SK-N-SH treated with all-trans-retinoic acid at 6 μM for 48 hours (cell line): Measurements from ENCODE around the gene COL25A1.

Experiments used
- ATAC-seq: fragments of 200-7000 bp; cut with Tn5 transposase; 3 replicates; pipeline ENCODE4 v1.9.1; 2020; ENCODE audit warnings: mild to moderate bottlenecking, moderate library complexity
- ARNTL ChIP-seq: fragments of 450-650 bp; formaldehyde crosslinking; IDR thresholded peaks from 2 replicates; pipeline ENCODE4 v1.5.0; 2020; ENCODE audit warnings: low read depth, mild to moderate bottlenecking, moderate library complexity, borderline replicate concordance
- BACH2 ChIP-seq: fragments of 250-450 bp; sonication (Bioruptor Pico); IDR thresholded peaks from 2 replicates; pipeline ENCODE4 v1.9.0; 2021; ENCODE audit warnings: mild to moderate bottlenecking, borderline replicate concordance
- CSDC2 ChIP-seq: fragments of 250-450 bp; sonication (Bioruptor Pico); IDR thresholded peaks from 2 replicates; pipeline ENCODE4 v1.5.0; 2020; ENCODE audit warnings: mild to moderate bottlenecking, moderate library complexity
- ESRRG ChIP-seq: fragments of 250-450 bp; sonication (Bioruptor Pico); IDR thresholded peaks from 2 replicates; pipeline ENCODE4 v1.6.1; 2021; ENCODE audit warnings: mild to moderate bottlenecking
- GLIS3 ChIP-seq: fragments of 250-450 bp; sonication (Bioruptor Pico); IDR thresholded peaks from 2 replicates; pipeline ENCODE4 v1.5.0; 2020; ENCODE audit warnings: mild to moderate bottlenecking, moderate library complexity
- ISL1 ChIP-seq: fragments of 250-450 bp; sonication (Bioruptor Pico); IDR thresholded peaks from 2 replicates; pipeline ENCODE4 v2.1.2; 2022; ENCODE audit warnings: mild to moderate bottlenecking, moderate library complexity
- OSR1 ChIP-seq: fragments of 250-450 bp; sonication (Bioruptor Pico); IDR thresholded peaks from 2 replicates; pipeline ENCODE4 v1.8.0; 2022; ENCODE audit warnings: moderate library complexity, mild to moderate bottlenecking, inconsistent platforms
- PATZ1 ChIP-seq: fragments of 250-450 bp; sonication (Bioruptor Pico); IDR thresholded peaks from 2 replicates; pipeline ENCODE4 v1.8.0; 2020; ENCODE audit warnings: mild to moderate bottlenecking, moderate library complexity, borderline replicate concordance
- POU6F1 ChIP-seq: fragments of 250-450 bp; sonication (Bioruptor Pico); IDR thresholded peaks from 2 replicates; pipeline ENCODE4 v1.8.0; 2021; ENCODE audit warnings: low read depth, mild to moderate bottlenecking, moderate library complexity, borderline replicate concordance
- PPARA ChIP-seq: fragments of 250-450 bp; sonication (Bioruptor Pico); IDR thresholded peaks from 2 replicates; pipeline ENCODE4 v1.5.0; 2020; ENCODE audit warnings: mild to moderate bottlenecking, borderline replicate concordance
- RARB ChIP-seq: fragments of 250-450 bp; sonication (Bioruptor Pico); IDR thresholded peaks from 2 replicates; pipeline ENCODE4 v1.8.0; 2021; ENCODE audit warnings: mild to moderate bottlenecking, moderate library complexity
- SNAI2 ChIP-seq: fragments of 250-450 bp; sonication (Bioruptor Pico); IDR thresholded peaks from 2 replicates; pipeline ENCODE4 v1.5.0; 2020; ENCODE audit warnings: mild to moderate bottlenecking, moderate library complexity
- TCF4 ChIP-seq: fragments of 250-450 bp; sonication (Bioruptor Pico); IDR thresholded peaks from 2 replicates; pipeline ENCODE4 v1.8.0; 2021; ENCODE audit warnings: mild to moderate bottlenecking, moderate library complexity, borderline replicate concordance
- TOX ChIP-seq: fragments of 250-450 bp; sonication (Bioruptor Pico); IDR thresholded peaks from 2 replicates; pipeline ENCODE4 v1.8.0; 2021; ENCODE audit warnings: mild to moderate bottlenecking, moderate library complexity, borderline replicate concordance
- ZC3H10 ChIP-seq: fragments of 250-450 bp; sonication (Bioruptor Pico); IDR thresholded peaks from 2 replicates; pipeline ENCODE4 v1.5.1; 2021; ENCODE audit warnings: mild to moderate bottlenecking, moderate library complexity
- ZFP3 ChIP-seq: fragments of 250-450 bp; sonication (Bioruptor Pico); IDR thresholded peaks from 2 replicates; pipeline ENCODE4 v1.5.0; 2020; ENCODE audit warnings: mild to moderate bottlenecking, moderate library complexity
- ZFP30 ChIP-seq: fragments of 450-650 bp; formaldehyde crosslinking; IDR thresholded peaks from 2 replicates; pipeline ENCODE4 v1.5.0; 2022; ENCODE audit warnings: mild to moderate bottlenecking, moderate library complexity
- ZNF565 ChIP-seq: fragments of 450-650 bp; formaldehyde crosslinking; conservative IDR thresholded peaks from 2 replicates; pipeline ENCODE4 v1.5.0; 2020; ENCODE audit warnings: low read depth, mild to moderate bottlenecking, moderate library complexity
- ZNF70 ChIP-seq: fragments of 450-650 bp; formaldehyde crosslinking; IDR thresholded peaks from 2 replicates; pipeline ENCODE4 v1.5.0; 2020; ENCODE audit warnings: mild to moderate bottlenecking, moderate library complexity
- ZNF8 ChIP-seq: fragments of 450-650 bp; formaldehyde crosslinking; IDR thresholded peaks from 2 replicates; pipeline ENCODE4 v1.5.0; 2020; ENCODE audit warnings: mild to moderate bottlenecking, moderate library complexity
- TF ChIP-seq, protein P1 (sequence below): fragments of 250-450 bp; sonication (Bioruptor Pico); IDR thresholded peaks from 2 replicates; pipeline ENCODE4 v1.5.1; 2021; ENCODE audit warnings: mild to moderate bottlenecking, moderate library complexity
- TF ChIP-seq, protein P2 (sequence below): fragments of 250-450 bp; sonication (Bioruptor Pico); IDR thresholded peaks from 2 replicates; pipeline ENCODE4 v1.5.0; 2020; ENCODE audit warnings: mild to moderate bottlenecking, moderate library complexity
- TF ChIP-seq, protein P3 (sequence below): fragments of 250-450 bp; sonication (Bioruptor Pico); IDR thresholded peaks from 2 replicates; pipeline ENCODE4 v1.5.1; 2020; ENCODE audit warnings: low read depth, mild to moderate bottlenecking, moderate library complexity

The COL25A1 gene

GRCh38 chr4:108840426-108840975 lies 462.0 kb downstream of the COL25A1 start (continued):
- TF ChIP-seq, protein P1, sequence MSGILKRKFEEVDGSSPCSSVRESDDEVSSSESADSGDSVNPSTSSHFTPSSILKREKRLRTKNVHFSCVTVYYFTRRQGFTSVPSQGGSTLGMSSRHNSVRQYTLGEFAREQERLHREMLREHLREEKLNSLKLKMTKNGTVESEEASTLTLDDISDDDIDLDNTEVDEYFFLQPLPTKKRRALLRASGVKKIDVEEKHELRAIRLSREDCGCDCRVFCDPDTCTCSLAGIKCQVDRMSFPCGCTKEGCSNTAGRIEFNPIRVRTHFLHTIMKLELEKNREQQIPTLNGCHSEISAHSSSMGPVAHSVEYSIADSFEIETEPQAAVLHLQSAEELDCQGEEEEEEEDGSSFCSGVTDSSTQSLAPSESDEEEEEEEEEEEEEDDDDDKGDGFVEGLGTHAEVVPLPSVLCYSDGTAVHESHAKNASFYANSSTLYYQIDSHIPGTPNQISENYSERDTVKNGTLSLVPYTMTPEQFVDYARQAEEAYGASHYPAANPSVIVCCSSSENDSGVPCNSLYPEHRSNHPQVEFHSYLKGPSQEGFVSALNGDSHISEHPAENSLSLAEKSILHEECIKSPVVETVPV (CRISPR knock-in tag): no peak
- no peak for TF ChIP-seq ZFP3 (CRISPR knock-in tag)
- TF ChIP-seq CSDC2 (CRISPR knock-in tag): no peak
- no peak for TF ChIP-seq GLIS3 (CRISPR knock-in tag)
- TF ChIP-seq TCF4 (CRISPR knock-in tag): no peak
- no peak for TF ChIP-seq ARNTL (CRISPR knock-in tag)
- no peak for TF ChIP-seq ISL1
- no peak for TF ChIP-seq ZC3H10 (CRISPR knock-in tag)
- TF ChIP-seq OSR1 (CRISPR knock-in tag): no peak
- no peak for TF ChIP-seq BACH2 (CRISPR knock-in tag)
- TF ChIP-seq ZNF8: no peak
- TF ChIP-seq, all 23 proteins: peak for 0

- no peak for TF ChIP-seq CSDC2 (CRISPR knock-in tag)
- TF ChIP-seq, protein P2, sequence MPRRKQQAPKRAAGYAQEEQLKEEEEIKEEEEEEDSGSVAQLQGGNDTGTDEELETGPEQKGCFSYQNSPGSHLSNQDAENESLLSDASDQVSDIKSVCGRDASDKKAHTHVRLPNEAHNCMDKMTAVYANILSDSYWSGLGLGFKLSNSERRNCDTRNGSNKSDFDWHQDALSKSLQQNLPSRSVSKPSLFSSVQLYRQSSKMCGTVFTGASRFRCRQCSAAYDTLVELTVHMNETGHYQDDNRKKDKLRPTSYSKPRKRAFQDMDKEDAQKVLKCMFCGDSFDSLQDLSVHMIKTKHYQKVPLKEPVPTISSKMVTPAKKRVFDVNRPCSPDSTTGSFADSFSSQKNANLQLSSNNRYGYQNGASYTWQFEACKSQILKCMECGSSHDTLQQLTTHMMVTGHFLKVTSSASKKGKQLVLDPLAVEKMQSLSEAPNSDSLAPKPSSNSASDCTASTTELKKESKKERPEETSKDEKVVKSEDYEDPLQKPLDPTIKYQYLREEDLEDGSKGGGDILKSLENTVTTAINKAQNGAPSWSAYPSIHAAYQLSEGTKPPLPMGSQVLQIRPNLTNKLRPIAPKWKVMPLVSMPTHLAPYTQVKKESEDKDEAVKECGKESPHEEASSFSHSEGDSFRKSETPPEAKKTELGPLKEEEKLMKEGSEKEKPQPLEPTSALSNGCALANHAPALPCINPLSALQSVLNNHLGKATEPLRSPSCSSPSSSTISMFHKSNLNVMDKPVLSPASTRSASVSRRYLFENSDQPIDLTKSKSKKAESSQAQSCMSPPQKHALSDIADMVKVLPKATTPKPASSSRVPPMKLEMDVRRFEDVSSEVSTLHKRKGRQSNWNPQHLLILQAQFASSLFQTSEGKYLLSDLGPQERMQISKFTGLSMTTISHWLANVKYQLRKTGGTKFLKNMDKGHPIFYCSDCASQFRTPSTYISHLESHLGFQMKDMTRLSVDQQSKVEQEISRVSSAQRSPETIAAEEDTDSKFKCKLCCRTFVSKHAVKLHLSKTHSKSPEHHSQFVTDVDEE: no peak
- no peak for ATAC-seq
Measured at GRCh38 chr4:108839333-108839732, 463.1 kb downstream of the COL25A1 start.

DNA sequence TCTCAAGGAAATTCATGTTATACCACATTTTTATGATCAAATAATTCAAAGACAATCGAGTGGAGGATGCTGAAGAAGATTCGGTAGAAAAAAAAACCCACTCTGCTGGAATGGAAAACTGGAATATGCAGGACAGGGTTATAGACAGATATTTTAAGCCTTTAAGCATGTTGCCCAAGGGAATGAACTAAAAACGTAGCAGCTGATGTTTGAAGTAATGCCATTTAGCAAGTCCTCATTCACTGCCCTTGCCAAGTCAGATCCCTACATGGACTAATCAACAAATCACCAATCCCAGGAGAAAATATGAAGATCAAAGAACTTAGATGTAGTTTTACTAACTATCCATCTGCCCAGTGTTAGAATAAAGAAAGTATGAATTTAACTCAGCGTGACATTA lies 464.0 kb downstream of the COL25A1 start:
- ATAC-seq: no peak
- TF ChIP-seq PPARA (CRISPR knock-in tag) (no peak), ZFP3 (CRISPR knock-in tag) (no peak), PATZ1 (CRISPR knock-in tag) (no peak), ZC3H10 (CRISPR knock-in tag) (no peak), BACH2 (CRISPR knock-in tag) (no peak), ISL1 (no peak), TOX (CRISPR knock-in tag) (no peak), ARNTL (CRISPR knock-in tag) (no peak), ESRRG (CRISPR knock-in tag) (no peak), CSDC2 (CRISPR knock-in tag) (no peak), RARB (CRISPR knock-in tag) (no peak), ZNF70 (no peak), SNAI2 (no peak), POU6F1 (CRISPR knock-in tag) (no peak), GLIS3 (CRISPR knock-in tag) (no peak), ZFP30 (CRISPR knock-in tag) (no peak), ZNF8 (no peak), ZNF565 (CRISPR knock-in tag) (no peak)
- TF ChIP-seq, protein P3, sequence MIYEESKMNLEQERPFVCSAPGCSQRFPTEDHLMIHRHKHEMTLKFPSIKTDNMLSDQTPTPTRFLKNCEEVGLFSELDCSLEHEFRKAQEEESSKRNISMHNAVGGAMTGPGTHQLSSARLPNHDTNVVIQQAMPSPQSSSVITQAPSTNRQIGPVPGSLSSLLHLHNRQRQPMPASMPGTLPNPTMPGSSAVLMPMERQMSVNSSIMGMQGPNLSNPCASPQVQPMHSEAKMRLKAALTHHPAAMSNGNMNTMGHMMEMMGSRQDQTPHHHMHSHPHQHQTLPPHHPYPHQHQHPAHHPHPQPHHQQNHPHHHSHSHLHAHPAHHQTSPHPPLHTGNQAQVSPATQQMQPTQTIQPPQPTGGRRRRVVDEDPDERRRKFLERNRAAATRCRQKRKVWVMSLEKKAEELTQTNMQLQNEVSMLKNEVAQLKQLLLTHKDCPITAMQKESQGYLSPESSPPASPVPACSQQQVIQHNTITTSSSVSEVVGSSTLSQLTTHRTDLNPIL (CRISPR knock-in tag): no peak
- TF ChIP-seq, protein P2: no peak
